Esophagus mucosa (tissue), 1 donor: ENCODE measurements around the gene VPS13D. TPM values are rescaled to one million over a fixed set of nuclear protein-coding genes. Genes with fewer than 3 reads are reported as not detected.

Source experiments
- ATAC-seq: fragments of 200-7000 bp; cut with Tn5 transposase; one replicate; pipeline ENCODE4 v1.9.1; 2020
- total RNA-seq: library from RNA; stranded (reverse); gene quantifications from one replicate; pipeline ENCODE4 v1.2.4, GENCODE V29; 2023
- donor health status: DM: yes; HTN: yes; CAD: no.

The VPS13D gene
- total RNA-seq, 1 donor from 2014 or later, result 69.4 TPM

GRCh38 chr1:12435639-12436344 lies 206.0 kb downstream of the VPS13D start:
- ATAC-seq, result peak; percentile 58

GRCh38 chr1:12436345-12436658 lies 206.5 kb downstream of the VPS13D start:
- peak; percentile 22 for ATAC-seq

DNA sequence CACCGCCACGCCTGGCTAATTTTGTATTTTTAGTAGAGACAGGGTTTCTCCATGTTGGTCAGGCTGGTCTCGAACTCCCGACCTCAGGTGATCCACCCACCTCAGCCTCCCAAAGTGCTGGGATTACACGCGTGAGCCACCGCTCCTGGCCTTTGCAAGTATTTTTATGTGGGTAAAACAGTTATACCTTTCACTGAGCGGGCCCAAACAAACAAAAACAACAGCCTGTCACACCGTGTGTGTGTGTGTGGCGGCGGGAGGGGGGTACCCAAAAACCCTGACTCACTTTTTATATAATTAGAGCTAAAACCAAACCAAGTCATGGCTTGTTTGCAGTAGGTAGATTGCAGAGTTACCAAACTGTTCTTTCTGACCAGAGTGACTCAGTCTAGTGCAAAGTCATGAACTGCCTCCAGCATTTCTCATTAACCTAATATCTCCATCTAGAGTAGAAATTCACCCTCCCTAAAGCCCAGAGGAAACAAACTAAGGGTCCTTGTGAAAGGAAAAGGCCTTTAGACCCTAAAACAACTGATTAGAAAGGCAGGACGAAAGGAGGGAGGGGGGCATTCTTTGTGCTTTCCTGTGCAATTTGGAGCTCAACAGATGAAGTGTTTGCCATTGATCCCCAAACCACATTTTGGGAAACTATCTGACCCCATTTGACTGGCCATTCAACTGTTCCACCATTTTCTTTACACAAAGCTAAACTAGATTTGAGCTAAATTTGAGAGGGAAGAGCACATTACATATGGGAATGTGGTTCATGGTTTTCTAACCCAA lies 207.2 kb downstream of the VPS13D start:
- peak; percentile 85 for ATAC-seq

DNA sequence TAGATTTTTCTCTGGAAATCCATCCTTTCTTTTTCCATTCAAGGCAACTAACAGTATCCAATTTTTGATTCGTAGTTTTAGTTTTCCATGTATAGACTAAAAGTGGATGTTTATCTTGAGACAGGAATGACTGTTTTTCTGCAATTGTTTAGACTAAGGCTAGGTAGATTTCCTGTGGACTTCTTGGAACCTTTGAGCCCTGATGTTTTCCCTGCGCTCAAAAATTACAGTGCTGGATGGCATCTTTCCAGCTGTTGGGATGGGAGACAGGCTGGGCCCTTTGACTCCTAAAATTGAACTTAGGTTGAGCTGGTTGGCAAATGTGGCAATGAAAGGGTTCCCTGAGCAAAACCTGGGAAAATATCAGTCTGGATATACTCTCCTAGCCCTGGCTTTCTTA lies 207.8 kb downstream of the VPS13D start:
- ATAC-seq, result no peak

DNA sequence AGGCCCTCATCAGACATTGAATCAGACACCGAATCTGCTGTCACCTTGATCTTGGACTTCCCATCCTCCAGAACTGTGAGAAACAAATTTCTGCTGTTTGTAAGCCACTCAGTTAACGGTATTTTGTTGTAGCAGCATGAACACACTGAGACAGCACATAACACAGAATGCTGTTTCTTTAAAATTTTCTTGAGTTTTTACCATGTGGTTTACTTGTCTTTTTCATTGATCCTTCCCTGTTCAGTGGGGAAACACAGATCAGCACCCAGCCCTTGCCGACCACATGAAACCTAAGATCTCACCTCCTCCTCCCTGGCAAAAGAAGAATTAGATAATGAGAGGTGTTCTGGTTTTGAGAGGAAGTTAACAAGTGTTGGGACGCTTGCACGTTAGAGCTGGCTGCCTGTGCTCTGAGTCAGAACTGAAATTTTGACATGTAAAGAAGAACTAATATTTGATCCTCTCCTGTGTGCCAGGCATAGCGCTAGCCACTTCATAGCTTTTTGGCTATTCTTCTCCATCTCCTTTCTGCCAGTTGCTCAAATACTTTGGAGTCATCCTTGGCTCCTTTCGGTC lies 208.6 kb downstream of the VPS13D start:
- ATAC-seq, result peak; percentile 35

- ATAC-seq, result no peak
Observed at GRCh38 chr1:12439073-12439472, 209.2 kb downstream of the VPS13D start.

DNA sequence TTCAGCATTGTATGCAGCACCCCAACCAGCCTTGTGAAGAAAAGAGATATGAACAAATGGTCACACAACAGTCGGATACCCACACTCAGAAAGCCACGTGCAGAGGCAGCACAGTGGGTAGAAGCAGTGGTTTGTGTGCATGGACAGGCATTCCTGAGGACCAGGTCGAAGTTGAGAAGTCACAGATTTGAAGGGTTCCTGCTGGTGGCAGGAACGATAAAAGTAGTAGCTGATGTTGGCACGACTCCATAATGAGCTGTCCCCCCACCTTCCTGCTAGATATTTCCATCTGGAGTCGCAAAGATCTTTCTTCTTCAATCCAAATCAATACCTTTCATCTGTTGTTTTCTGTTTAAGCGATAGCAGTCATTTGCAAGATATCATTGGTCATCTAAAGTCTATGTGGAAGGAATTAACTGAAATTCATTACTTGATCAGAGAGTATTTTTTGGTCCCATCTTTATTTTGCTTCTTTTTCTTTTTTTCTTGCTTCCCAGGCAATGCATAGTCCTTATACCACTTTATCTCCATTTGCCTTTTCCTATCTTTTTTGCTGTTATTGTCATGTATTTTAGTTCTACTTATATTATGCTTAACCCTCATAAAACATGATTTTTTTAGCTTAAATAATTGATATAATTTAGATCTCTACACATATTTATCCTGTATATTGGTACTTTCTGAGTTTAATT lies 211.7 kb downstream of the VPS13D start:
- ATAC-seq, result no peak

- no peak for ATAC-seq
Observed at GRCh38 chr1:12442217-12442616, 212.4 kb downstream of the VPS13D start.

- no peak for ATAC-seq
Observed at GRCh38 chr1:12443151-12443550, 213.3 kb downstream of the VPS13D start.

DNA sequence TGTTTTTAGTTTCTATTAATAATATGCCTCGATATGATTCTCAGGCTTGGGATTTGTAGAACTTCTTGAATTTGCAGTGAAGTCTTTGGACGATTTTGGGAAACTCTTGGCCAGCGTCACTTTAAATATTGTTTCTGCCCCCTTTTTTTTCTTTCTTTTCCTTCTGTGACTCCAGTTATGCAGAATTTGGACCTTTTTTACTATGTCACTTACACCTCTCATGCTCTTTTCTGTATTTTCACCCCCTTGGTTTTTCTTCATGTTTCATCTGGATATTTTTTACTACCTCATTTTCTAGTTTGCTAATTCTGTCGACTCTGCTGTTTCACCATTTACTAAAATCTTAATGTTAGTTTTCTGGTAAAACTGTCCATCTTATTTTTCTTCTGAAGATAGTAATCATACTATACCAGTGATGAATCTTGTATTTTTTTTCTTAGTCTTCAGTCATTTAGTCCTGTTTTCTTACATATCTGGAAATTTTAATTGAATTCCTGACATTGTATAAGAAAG lies 214.6 kb downstream of the VPS13D start:
- ATAC-seq, result no peak

GRCh38 chr1:12445257-12445656 lies 215.4 kb downstream of the VPS13D start:
- no peak for ATAC-seq

GRCh38 chr1:12446593-12446992 lies 216.8 kb downstream of the VPS13D start:
- no peak for ATAC-seq

DNA sequence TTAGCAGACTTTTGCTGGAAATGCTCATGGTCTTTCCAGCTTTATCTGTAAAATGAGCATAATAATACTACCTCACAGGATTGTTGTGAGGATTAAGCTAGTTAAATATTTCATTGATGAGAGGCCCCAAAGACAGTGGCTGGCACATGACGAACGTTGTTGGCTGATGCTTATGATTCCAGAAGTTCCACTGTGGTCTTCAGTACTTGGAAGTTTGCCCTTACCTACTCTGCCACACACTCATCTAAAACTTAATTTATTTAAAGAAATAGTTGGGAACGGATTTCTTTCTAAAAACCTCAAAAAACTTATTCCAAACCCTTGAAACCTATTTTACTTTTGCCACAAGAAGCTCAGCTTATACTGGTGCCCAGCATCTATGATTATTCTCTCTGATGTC lies 217.5 kb downstream of the VPS13D start:
- no peak for ATAC-seq

- no peak for ATAC-seq
Observed at GRCh38 chr1:12447849-12448312, 218.1 kb downstream of the VPS13D start.

DNA sequence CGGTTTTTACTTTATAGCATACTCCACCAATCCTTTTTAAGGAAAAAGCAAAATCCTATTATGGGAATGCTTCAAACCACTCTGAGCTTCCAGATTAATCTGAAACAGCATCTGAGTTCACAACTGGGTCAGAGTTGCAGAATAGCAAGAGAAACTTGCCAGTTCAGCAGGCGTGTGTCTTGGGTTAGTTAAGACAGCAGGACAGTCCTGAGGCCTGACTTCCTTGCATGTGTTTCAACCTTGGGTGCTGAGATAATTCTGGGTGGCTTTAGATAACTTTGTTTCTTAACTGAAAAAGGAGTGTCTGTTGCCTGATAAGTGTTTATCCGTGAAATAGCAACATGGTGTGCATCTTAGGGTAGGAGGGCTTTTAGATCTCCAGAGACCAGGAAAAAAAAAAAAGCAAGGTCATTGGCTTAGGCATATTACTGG lies 218.9 kb downstream of the VPS13D start:
- ATAC-seq, result peak; percentile 70

DNA sequence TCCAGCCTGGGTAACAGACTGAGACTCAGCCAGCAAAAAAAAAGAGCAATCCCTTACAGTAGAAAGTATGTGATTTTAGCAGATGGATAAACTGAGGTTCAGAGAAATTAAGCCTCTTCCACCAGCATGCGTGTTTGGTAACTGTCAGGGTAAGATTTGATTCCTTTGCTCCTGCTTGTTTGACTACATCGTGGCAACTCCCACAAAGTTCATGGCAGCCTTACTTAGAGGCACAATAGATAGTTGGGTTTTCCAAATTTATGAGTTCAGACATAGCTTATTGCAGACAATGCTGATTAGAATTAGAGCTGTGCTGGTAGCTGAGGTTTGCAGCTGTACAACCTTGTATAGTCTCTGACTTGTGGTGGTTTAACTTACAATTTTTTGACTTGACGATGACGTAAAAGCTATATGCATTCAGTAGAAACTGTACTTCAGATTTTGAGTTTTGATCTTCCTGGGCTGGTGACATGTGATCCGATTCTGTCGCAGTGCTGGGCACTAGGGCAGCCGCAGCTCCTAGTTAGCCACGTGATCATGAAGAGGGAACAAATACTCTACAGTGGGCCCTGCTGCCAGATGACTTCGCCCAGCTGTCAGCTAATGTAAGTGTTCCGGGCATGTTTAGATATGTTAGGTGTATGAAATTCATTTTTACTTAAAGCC lies 220.4 kb downstream of the VPS13D start:
- peak; percentile 25 for ATAC-seq

DNA sequence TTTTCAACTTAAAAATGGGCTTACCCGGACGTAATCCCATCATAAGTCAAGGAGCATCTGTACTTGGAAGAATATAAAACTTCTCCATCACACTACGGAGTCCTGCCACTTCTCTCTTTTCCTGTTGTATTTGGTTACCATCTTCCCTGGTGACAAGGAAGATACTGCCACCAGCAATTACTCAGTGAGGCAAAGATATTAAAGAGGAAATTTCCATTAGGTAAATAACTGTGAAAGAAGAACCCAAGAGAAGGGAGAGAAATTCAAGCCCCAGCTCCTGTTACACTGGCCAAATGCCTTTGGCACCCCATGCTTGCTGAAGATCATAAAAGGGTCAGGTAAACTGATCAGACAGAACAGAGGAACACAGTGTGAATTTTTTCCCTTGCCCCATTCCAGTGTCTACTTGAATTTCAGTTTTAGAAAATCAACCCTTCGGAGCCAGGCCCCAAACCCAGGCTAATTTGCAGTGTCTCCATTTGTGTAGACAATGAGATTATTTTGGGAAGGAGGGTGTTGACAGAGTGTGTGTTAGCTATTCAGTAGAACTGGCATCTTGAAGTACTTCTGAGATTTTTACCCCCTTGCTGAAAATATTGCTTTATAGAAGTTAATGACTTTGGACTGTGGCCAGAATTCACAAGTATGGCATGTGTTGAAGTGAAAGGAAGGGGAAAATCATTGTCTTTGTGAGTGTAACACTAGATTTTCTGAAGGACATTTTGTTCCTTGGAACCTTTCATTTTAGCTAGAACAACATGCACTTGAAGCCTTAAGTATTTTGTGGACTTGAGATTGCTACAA lies 221.1 kb downstream of the VPS13D start:
- ATAC-seq, result no peak

GRCh38 chr1:12451560-12451900 lies 221.7 kb downstream of the VPS13D start:
- ATAC-seq, result no peak

GRCh38 chr1:12452262-12452661 lies 222.4 kb downstream of the VPS13D start:
- ATAC-seq, result no peak

- ATAC-seq, result peak; percentile 26
Observed at GRCh38 chr1:12453400-12454343, 223.8 kb downstream of the VPS13D start.
